ENCODE results near the gene MMP14. TPM values are rescaled to one million over a fixed set of nuclear protein-coding genes. Genes with fewer than 3 reads are reported as not detected.

Gene MMP14
- total RNA-seq, 4 donors from 2014 or later, result 66.6 to 233 (median 172) TPM

DNA sequence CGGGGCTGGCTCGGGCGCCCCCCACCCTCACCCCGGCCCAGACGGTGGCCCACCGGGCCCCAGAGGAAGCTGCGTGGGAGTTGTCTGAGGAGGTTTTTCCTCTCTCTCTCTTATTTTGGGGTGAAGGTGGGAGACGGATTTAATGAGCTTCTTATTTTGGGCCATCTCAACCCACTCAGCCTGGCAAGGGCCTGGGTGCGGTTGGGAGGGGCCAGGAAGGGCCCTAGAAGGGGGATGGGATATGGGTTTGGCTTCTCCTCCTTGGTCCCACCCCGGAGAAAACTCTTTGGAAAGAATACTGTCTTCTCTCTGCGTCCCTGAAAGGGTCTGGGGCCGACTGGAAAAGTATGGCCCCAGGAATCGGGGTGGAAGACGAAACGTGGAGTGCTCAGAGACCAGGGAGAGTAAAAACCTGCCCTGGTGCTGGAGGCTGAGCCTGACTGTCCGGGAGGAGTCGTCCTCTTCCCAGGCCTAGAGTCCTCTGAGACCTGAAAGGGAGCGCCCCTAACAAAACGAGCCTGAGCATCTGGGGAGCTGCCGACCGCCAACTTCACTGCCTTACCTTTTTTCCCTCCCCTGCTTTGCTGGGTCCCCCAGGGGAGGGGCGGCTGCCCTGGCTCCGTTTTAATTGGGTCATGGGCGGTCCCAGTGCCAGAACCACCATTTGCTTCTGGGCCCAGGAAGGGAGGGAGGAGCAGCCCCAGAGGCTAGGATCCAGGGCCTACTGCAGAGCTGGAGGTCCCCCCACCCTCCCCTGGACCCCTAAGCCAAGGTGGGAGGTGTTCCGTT lies 1.6 kb downstream of the MMP14 start:
- intact Hi-C loops (cut with DNase I; ENCODE audit: low total_unique reads), result no loop called here
- peak; percentile 86 to 88 for DNase-seq
- Histone ChIP-seq H3K9me3 (no peaks in the 10 kb centered on the region), H3K4me3 (peak overlapping the region; percentile 74 to 75), H3K27me3 (no peaks in the 10 kb centered on the region), H3K27ac (peak overlapping the region; percentile 96 to 100), H3K4me1 (peaks cover 0 to 21% of the 10 kb centered on the region in 2 donors), H3K36me3 (no peaks in the 10 kb centered on the region)
- peak; percentile 60 to 72 for TF ChIP-seq POLR2A (IDR thresholded peaks at IDR 0.05)
- TF ChIP-seq, protein P1, sequence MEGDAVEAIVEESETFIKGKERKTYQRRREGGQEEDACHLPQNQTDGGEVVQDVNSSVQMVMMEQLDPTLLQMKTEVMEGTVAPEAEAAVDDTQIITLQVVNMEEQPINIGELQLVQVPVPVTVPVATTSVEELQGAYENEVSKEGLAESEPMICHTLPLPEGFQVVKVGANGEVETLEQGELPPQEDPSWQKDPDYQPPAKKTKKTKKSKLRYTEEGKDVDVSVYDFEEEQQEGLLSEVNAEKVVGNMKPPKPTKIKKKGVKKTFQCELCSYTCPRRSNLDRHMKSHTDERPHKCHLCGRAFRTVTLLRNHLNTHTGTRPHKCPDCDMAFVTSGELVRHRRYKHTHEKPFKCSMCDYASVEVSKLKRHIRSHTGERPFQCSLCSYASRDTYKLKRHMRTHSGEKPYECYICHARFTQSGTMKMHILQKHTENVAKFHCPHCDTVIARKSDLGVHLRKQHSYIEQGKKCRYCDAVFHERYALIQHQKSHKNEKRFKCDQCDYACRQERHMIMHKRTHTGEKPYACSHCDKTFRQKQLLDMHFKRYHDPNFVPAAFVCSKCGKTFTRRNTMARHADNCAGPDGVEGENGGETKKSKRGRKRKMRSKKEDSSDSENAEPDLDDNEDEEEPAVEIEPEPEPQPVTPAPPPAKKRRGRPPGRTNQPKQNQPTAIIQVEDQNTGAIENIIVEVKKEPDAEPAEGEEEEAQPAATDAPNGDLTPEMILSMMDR (IDR thresholded peaks at IDR 0.05), result no peak

DNA sequence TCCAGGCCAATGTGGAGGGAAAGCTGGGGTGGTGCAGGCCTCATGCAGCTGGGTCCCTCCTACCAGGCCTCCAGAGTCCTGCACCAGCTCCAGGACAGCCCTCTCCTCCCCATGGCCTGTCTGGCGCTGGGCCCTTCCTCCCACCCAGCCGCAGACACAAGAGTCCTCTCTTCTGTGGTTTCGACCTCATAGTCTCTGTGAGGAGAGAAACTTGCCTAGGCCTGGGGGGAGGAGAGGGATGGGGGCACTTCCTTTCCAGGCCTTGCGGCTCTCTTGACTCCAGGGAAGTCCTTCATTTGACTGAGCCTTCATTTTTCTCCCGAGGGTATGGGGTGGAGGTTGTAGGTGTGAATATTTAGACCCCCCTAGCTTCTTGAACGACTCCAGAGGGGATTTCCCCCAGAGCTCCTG lies 2.3 kb downstream of the MMP14 start:
- Histone ChIP-seq H3K9me3 (no peaks in the 10 kb centered on the region), H3K27me3 (no peaks in the 10 kb centered on the region), H3K36me3 (no peaks in the 10 kb centered on the region), H3K4me1 (peaks cover 0 to 21% of the 10 kb centered on the region in 2 donors), H3K4me3 (peak overlapping the region; percentile 74 to 75), H3K27ac (peak overlapping the region; percentile 96 to 100)
- DNase-seq, result peak; percentile 50 to 60
- intact Hi-C loops (cut with DNase I; ENCODE audit: low total_unique reads), result no loop called here
- no peak for TF ChIP-seq POLR2A (IDR thresholded peaks at IDR 0.05)
- TF ChIP-seq, protein P1 (IDR thresholded peaks at IDR 0.05), result no peak

DNA sequence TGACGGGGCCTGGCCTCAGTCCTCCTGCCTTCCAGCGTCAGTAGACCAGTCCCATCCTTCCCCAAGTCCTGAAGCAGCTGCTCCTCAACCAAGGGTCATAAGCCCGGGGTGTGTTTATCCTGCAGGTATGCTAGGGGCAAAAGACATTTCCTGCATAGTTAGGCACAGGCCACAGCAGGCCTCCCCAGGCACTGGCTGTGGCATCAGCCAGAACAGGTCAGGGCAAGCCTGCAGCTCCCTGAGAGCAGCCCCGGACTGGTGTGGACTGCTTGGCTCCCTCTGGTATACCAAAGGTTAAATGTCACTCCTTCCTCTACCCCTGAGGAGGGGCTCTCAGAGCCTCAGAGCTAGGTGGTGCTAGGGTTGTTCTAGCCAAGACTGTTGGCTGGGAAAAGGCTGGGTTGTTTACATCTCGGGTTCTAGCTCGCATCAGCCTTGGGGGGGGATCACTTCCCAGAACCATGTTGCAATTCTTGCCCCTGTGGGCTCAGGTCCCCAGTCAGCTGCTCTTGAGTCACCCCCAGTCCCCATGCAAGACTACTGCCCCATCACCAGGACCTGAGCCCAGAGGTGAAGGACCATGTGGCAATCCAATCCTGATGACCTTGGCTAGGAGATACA lies 2.9 kb downstream of the MMP14 start:
- TF ChIP-seq, protein P1 (IDR thresholded peaks at IDR 0.05), result no peak
- TF ChIP-seq POLR2A (IDR thresholded peaks at IDR 0.05), result no peak
- peak overlapping the region; percentile 74 to 75 for H3K4me3 ChIP-seq
- H3K9me3 ChIP-seq, result no peaks in the 10 kb centered on the region
- peak overlapping the region; percentile 96 to 100 for H3K27ac ChIP-seq
- peaks cover 0 to 21% of the 10 kb centered on the region in 2 donors for H3K4me1 ChIP-seq
- H3K27me3 ChIP-seq, result no peaks in the 10 kb centered on the region
- H3K36me3 ChIP-seq, result no peaks in the 10 kb centered on the region
- peak in 1 of 2 donors; percentile 58 for DNase-seq
- intact Hi-C loops (cut with DNase I; ENCODE audit: low total_unique reads), result no loop called here

DNA sequence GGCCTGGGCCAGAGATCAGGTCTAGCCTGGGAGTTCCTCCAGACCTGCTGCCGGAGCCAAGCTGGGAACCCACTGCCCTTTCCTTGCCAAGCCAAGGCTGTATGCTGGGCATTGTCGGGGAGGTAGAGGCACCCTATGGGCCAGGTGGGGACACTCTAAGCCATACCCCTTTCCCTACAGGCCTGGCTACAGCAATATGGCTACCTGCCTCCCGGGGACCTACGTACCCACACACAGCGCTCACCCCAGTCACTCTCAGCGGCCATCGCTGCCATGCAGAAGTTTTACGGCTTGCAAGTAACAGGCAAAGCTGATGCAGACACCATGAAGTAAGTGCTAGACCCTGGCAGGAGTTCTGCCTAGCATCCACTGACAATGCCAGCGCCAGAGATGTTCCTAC lies 4.9 kb downstream of the MMP14 start:
- TF ChIP-seq, protein P1 (IDR thresholded peaks at IDR 0.05), result no peak
- TF ChIP-seq POLR2A (IDR thresholded peaks at IDR 0.05), result no peak
- Histone ChIP-seq H3K27me3 (no peaks in the 10 kb centered on the region), H3K4me3 (no peak overlapping the region), H3K36me3 (no peaks in the 10 kb centered on the region), H3K27ac (peak overlapping the region; percentile 96 to 100), H3K4me1 (peaks cover 13 to 39% of the 10 kb centered on the region in 2 donors), H3K9me3 (no peaks in the 10 kb centered on the region)
- intact Hi-C loops (cut with DNase I; ENCODE audit: low total_unique reads), result no loop called here
- DNase-seq, result peak in 1 of 2 donors; percentile 16

DNA sequence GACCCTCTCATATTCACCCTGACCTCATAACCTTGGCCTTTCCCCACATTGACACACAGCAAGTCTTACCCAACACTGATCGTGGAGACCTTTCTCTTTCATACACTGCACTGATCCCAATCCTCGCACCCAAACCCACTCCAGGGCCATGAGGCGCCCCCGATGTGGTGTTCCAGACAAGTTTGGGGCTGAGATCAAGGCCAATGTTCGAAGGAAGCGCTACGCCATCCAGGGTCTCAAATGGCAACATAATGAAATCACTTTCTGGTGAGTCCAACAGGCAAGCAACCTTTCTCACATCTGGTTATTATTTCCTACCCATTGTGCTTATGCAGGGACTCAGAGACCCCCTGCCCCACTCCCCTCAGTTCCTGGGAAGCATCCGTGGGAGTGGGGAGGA lies 5.4 kb downstream of the MMP14 start:
- DNase-seq, result no peak
- intact Hi-C loops (cut with DNase I; ENCODE audit: low total_unique reads), result no loop called here
- H3K36me3 ChIP-seq, result no peaks in the 10 kb centered on the region
- peaks cover 17 to 43% of the 10 kb centered on the region in 2 donors for H3K4me1 ChIP-seq
- H3K27ac ChIP-seq, result peak overlapping the region; percentile 96 to 100
- no peak overlapping the region for H3K4me3 ChIP-seq
- TF ChIP-seq, protein P1 (IDR thresholded peaks at IDR 0.05), result no peak
- no peak for TF ChIP-seq POLR2A (IDR thresholded peaks at IDR 0.05)
- H3K27me3 ChIP-seq, result no peaks in the 10 kb centered on the region
- H3K9me3 ChIP-seq, result no peaks in the 10 kb centered on the region
